GM12878 (cell line): ENCODE measurements around the gene UGT3A2. TPM values are rescaled to one million over a fixed set of nuclear protein-coding genes. Genes with fewer than 3 reads are reported as not detected.

ENCODE experiments used
- ATAC-seq: fragments of 200-7000 bp; cut with Tn5 transposase; 3 replicates; pipeline ENCODE4 v1.9.1; 2020; ENCODE audit warnings: mild to moderate bottlenecking, moderate library complexity
- BruUV-seq: library from RNA; stranded (reverse); fragments of 400-500 nt; replicated peaks from 2 replicates; lab custom pipeline; 2021; lab: Mats Ljungman, UMichigan
- CTCF ChIA-PET: fragments of 300-600 bp; sonication (Branson Sonifier 250); formaldehyde crosslinking; extraction: SDS; loops from one replicate; lab custom pipeline; 2021; ENCODE audit warnings: inconsistent platforms; lab: Yijun Ruan, JAX
- POLR2A ChIA-PET: fragments of 350-600 bp; formaldehyde crosslinking; extraction: SDS; loops from one replicate; lab custom pipeline; 2021; ENCODE audit warnings: inconsistent platforms; lab: Charles Lee
- RAD21 ChIA-PET: fragments of 300-600 bp; sonication (Branson Sonifier 250); formaldehyde crosslinking; loops from one replicate; lab custom pipeline; 2023; ENCODE audit warnings: antibody characterized with exemption; ENCODE audit not compliant: unreplicated experiment; lab: Charles Lee
- SMC1A ChIA-PET: fragments of 300-600 bp; sonication (Branson Sonifier 250); formaldehyde crosslinking; loops from one replicate; lab custom pipeline; 2023; ENCODE audit not compliant: unreplicated experiment, uncharacterized antibody; lab: Charles Lee
- DNase-seq: peaks from one replicate; pipeline ENCODE4 v3.0.0-alpha.2; 2011; ENCODE audit warnings: low read depth, low spot score
- FAIRE-seq: peaks from 3 replicates; lab custom pipeline; 2011; peaks lifted over from hg19 to GRCh38; lab: Jason Lieb, UNC
- H2AFZ ChIP-seq: 2 replicates; pipeline ENCODE4 v1.6.0; 2011; ENCODE audit warnings: low read depth, low read length, control low read depth; ENCODE audit not compliant: control insufficient read depth
- H3K27ac ChIP-seq: 2 replicates; pipeline ENCODE4 v1.5.1; 2011; ENCODE audit warnings: control low read depth; ENCODE audit not compliant: control insufficient read depth, insufficient read depth
- H3K27me3 ChIP-seq, 2 experiments: replicated peaks in 1 of 2; 2 replicates each; pipeline versions ENCODE4 v1.6.0 to v1.6.1; 2011; ENCODE audit warnings: low read length in 1 of 2; ENCODE audit not compliant: control insufficient read depth in 2 of 2, insufficient read depth in 2 of 2
- H3K36me3 ChIP-seq, 2 experiments: 2 replicates each; pipeline ENCODE4 v1.5.1; 2011; ENCODE audit warnings: low read length in 1 of 2; ENCODE audit not compliant: control insufficient read depth in 2 of 2, insufficient read depth in 2 of 2
- H3K4me1 ChIP-seq: 2 replicates; pipeline ENCODE4 v1.6.1; 2011; ENCODE audit warnings: mild to moderate bottlenecking, low read length, moderate library complexity, mixed read lengths; ENCODE audit not compliant: control insufficient read depth, insufficient read depth
- H3K4me2 ChIP-seq: 2 replicates; pipeline ENCODE4 v1.6.0; 2011; ENCODE audit warnings: control low read depth; ENCODE audit not compliant: control insufficient read depth, insufficient read depth
- H3K4me3 ChIP-seq: fragments of 200-600 bp; sonication (generic); 2 replicates; pipeline ENCODE4 v1.5.1; 2016
- H3K79me2 ChIP-seq: 2 replicates; pipeline ENCODE4 v1.6.0; 2011; ENCODE audit warnings: low read length; ENCODE audit not compliant: control insufficient read depth, insufficient read depth
- H3K9ac ChIP-seq: 2 replicates; pipeline ENCODE4 v1.8.0; 2011; ENCODE audit warnings: low read length, control low read depth, mixed read lengths; ENCODE audit not compliant: control insufficient read depth, insufficient read depth
- H3K9me3 ChIP-seq: replicated peaks from 3 replicates; pipeline ENCODE4 v1.5.1; 2011; ENCODE audit warnings: mild to moderate bottlenecking, low read length; ENCODE audit not compliant: control insufficient read depth, insufficient read depth
- H4K20me1 ChIP-seq: 2 replicates; pipeline ENCODE4 v1.6.0; 2011; ENCODE audit not compliant: control insufficient read depth, insufficient read depth
- BCL3 ChIP-seq: IDR thresholded peaks from 2 replicates; pipeline ENCODE4 v1.6.1; 2011; ENCODE audit warnings: borderline replicate concordance, low read depth, mild to moderate bottlenecking, moderate library complexity, low read length; ENCODE audit not compliant: insufficient read depth, poor library complexity, severe bottlenecking
- MEF2A ChIP-seq: IDR thresholded peaks from 2 replicates; pipeline ENCODE4 v1.6.1; 2011; ENCODE audit warnings: low read depth, mild to moderate bottlenecking, low read length, moderate library complexity; ENCODE audit not compliant: insufficient read depth
- MTA2 ChIP-seq: fragments of 450-650 bp; IDR thresholded peaks from 2 replicates; pipeline ENCODE4 v1.6.1; 2016; ENCODE audit warnings: low read depth, mild to moderate bottlenecking, moderate library complexity
- PAX8 ChIP-seq: fragments of 450-650 bp; IDR thresholded peaks from 2 replicates; pipeline ENCODE4 v1.6.1; 2017; ENCODE audit warnings: mild to moderate bottlenecking, moderate library complexity
- RBBP5 ChIP-seq: fragments of 200-600 bp; sonication (generic); conservative IDR thresholded peaks from 2 replicates; pipeline ENCODE4 v1.6.1; 2016
- ZNF384 ChIP-seq: IDR thresholded peaks from 2 replicates; pipeline ENCODE4 v1.6.1; 2012; ENCODE audit warnings: low read depth, mild to moderate bottlenecking, low read length, improper control_type of control experiment, borderline replicate concordance
- WGBS: methylation state at CpG from one replicate; pipeline ENCODE4 v1.1.6; 2016; ENCODE audit warnings: low lambda C conversion rate; ENCODE audit not compliant: insufficient replicate concordance, insufficient coverage; ENCODE audit errors: missing lambda C conversion rate; 5-methylcytosine and 5-hydroxymethylcytosine counted together
- in situ Hi-C: fragments of 300-500 bp; cut with MboI; formaldehyde crosslinking; loops from 9 replicates; pipeline ENCODE4 v1.14.3; 2018; ENCODE audit warnings: mixed read lengths
- intact Hi-C: fragments of 100-400 bp; cut with micrococcal nuclease; formaldehyde crosslinking; loops from one replicate; pipeline ENCODE4 v1.14.2; 2022; ENCODE audit not compliant: unreplicated experiment
- polyA plus RNA-seq, 11 experiments: library from polyadenylated mRNA; depleted of rRNA in 4 of 11; unstranded in 6 of 11; stranded (reverse) in 5 of 11; fragments of >200 nt; fragmentation: Nextera tagmentation in 4 of 11; fragmentation: Illumina TruSeq in 1 of 11; extraction: Ambion mirVana in 4 of 11; extraction: Trizol in 1 of 11; gene quantifications; 1 replicate in 1 of 11; 2 replicates in 10 of 11; pipeline versions ENCODE4 v1.2.1 to v1.2.3, GENCODE V29; 2011 to 2016; ENCODE audit warnings: inconsistent platforms in 2 of 11, missing spikeins in 2 of 11, low read depth in 1 of 11
- total RNA-seq, 4 experiments: library from RNA; depleted of rRNA in 3 of 4; stranded (reverse); fragments of >200 nt in 3 of 4; fragmentation: Illumina TruSeq in 1 of 4; extraction: Trizol in 1 of 4; gene quantifications; 2 replicates each; pipeline versions ENCODE4 v1.2.1 to v1.2.3, GENCODE V29; 2013 to 2021
- TF ChIP-seq, protein P1 (sequence below): IDR thresholded peaks from 2 replicates; pipeline ENCODE4 v1.6.1; 2011; ENCODE audit warnings: mild to moderate bottlenecking, low read depth, low read length, moderate library complexity; ENCODE audit not compliant: insufficient replicate concordance

UGT3A2 gene
- total and polyA plus RNA-seq, 10 of the 15 experiments (the other 5 are each of a cell fraction or from before 2014, with no cell fraction given) = 0.02 to 0.50 (median 0.09) TPM; not detected in 7

- Histone ChIP-seq H3K27ac (no peak overlapping the region), H3K4me1 (no peaks in the 10 kb centered on the region), H3K36me3 (no peaks in the 10 kb centered on the region), H2AFZ (no peak overlapping the region), H3K9ac (no peak overlapping the region), H3K79me2 (no peaks in the 10 kb centered on the region), H3K4me3 (no peak overlapping the region), H3K9me3 (no peaks in the 10 kb centered on the region), H3K27me3 (peaks cover 0 to 7% of the 10 kb centered on the region in 2 experiments; a peak in 2 of 4 replicates), H4K20me1 (no peaks in the 10 kb centered on the region), H3K4me2 (no peak overlapping the region)
- no TSS peak for BruUV-seq
- no peak for DNase-seq
- ChIA-PET RAD21 (interaction anchor here (1.7 kb wide), 1 partner anchor 10 kb away, joined by 6 read pairs; no protein-coding TSS in a partner anchor), POLR2A (no interaction called here), SMC1A (interaction anchor here (1.0 kb wide), 1 partner anchor 10 kb away, joined by 3 read pairs; no protein-coding TSS in a partner anchor), CTCF (interaction anchor here (0.6 to 3.5 kb wide), 2 partner anchors 10 to 196 kb away, joined by 4 to 25 read pairs; no protein-coding TSS in a partner anchor)
- TF ChIP-seq PAX8 (no peak), RBBP5 (no peak)
- 74% methylated on average over 3 of the region's 5 CpGs for WGBS
- no peak for FAIRE-seq
- intact Hi-C loops (no loop called here), in situ Hi-C loops (no loop called here)
- no peak for ATAC-seq
Measured at GRCh38 chr5:36068751-36069281, 2.1 kb upstream of the UGT3A2 start.

DNA sequence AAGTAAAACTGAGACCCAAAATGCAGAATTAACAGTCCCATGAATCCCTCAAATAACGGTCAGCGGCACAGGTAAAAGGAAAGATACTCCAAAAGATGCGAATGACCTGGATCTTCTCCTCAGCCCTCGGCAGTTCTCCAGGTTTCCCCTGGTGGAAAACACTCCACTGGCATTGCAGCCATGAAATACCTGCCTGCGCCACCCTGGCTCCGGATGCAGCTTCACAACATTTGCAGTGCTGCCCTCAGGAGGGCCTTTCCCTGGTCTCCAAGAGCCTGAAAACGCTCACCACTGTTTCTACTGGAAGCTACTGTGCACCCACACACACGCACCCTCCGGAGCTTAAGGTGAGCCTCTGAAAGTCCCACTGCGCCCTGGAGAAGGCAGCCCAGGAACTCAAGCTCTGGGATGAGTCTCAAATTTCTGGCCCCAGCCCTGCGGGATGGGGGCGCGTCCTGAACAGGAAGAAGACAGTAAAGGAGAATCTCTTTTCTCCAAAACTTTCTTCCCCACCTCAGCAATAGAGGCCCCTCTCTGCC lies 612 bp downstream of the UGT3A2 start:
- no peaks in the 10 kb centered on the region for H4K20me1 ChIP-seq
- H2AFZ ChIP-seq = no peak overlapping the region
- ChIA-PET SMC1A (no interaction called here), RAD21 (no interaction called here), CTCF (interaction anchor here (1.5 kb wide), 1 partner anchor 13 kb away, joined by 6 read pairs; no protein-coding TSS in a partner anchor), POLR2A (no interaction called here)
- ATAC-seq (no peak), DNase-seq (no peak), FAIRE-seq (no peak)
- no peak overlapping the region for H3K4me3 ChIP-seq
- no peaks in the 10 kb centered on the region for H3K79me2 ChIP-seq
- H3K36me3 ChIP-seq = no peaks in the 10 kb centered on the region
- 28% methylated on average over 13 of the region's 13 CpGs for WGBS
- BruUV-seq = no TSS peak
- peaks cover 0 to 7% of the 10 kb centered on the region in 2 experiments; a peak in 2 of 4 replicates for H3K27me3 ChIP-seq
- no peak overlapping the region for H3K27ac ChIP-seq
- no peaks in the 10 kb centered on the region for H3K9me3 ChIP-seq
- intact Hi-C loops (no loop called here), in situ Hi-C loops (no loop called here)
- H3K4me2 ChIP-seq = no peak overlapping the region
- no peaks in the 10 kb centered on the region for H3K4me1 ChIP-seq
- H3K9ac ChIP-seq = no peak overlapping the region
- no peak for TF ChIP-seq BCL3
- no peak for TF ChIP-seq ZNF384
- TF ChIP-seq MEF2A = no peak
- TF ChIP-seq MTA2 = no peak
- TF ChIP-seq, protein P1, sequence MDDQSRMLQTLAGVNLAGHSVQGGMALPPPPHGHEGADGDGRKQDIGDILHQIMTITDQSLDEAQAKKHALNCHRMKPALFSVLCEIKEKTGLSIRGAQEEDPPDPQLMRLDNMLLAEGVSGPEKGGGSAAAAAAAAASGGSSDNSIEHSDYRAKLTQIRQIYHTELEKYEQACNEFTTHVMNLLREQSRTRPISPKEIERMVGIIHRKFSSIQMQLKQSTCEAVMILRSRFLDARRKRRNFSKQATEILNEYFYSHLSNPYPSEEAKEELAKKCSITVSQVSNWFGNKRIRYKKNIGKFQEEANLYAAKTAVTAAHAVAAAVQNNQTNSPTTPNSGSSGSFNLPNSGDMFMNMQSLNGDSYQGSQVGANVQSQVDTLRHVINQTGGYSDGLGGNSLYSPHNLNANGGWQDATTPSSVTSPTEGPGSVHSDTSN = no peak
